ENCODE measurements around the gene MAP2K2. TPM values are rescaled to one million over a fixed set of nuclear protein-coding genes. Genes with fewer than 3 reads are reported as not detected.

The MAP2K2 gene
- total and polyA plus RNA-seq, 4 donors, result 63.6 to 181 (median 133) TPM

- H3K9ac ChIP-seq (ENCODE audit: insufficient read depth in 1 of 2, low read length in 2 of 2), result no peak overlapping the region
- H3K27ac ChIP-seq (ENCODE audit: low read depth in 1 of 2, low read length in 1 of 2), result no peak overlapping the region
- no peak overlapping the region for H3K4me3 ChIP-seq
- 87 to 90% methylated on average over 7 of the region's 7 CpGs for WGBS, 2 donors
- ATAC-seq (ENCODE audit: insufficient read depth, low FRiP score), result no peak
- no peaks in the 10 kb centered on the region for H3K9me3 ChIP-seq (ENCODE audit: control insufficient read depth in 4 of 4, insufficient read depth in 3 of 4, low read length in 3 of 4)
- H3K36me3 ChIP-seq (ENCODE audit: control insufficient read depth in 4 of 4, insufficient read depth in 4 of 4, low read length in 4 of 4), result peaks cover under 1 to 45% (median 12%) of the 10 kb centered on the region in 4 donors
- H3K27me3 ChIP-seq (ENCODE audit: control insufficient read depth in 3 of 3, insufficient read depth in 3 of 3, low read length in 2 of 3), result no peaks in the 10 kb centered on the region
- TF ChIP-seq, protein P1, sequence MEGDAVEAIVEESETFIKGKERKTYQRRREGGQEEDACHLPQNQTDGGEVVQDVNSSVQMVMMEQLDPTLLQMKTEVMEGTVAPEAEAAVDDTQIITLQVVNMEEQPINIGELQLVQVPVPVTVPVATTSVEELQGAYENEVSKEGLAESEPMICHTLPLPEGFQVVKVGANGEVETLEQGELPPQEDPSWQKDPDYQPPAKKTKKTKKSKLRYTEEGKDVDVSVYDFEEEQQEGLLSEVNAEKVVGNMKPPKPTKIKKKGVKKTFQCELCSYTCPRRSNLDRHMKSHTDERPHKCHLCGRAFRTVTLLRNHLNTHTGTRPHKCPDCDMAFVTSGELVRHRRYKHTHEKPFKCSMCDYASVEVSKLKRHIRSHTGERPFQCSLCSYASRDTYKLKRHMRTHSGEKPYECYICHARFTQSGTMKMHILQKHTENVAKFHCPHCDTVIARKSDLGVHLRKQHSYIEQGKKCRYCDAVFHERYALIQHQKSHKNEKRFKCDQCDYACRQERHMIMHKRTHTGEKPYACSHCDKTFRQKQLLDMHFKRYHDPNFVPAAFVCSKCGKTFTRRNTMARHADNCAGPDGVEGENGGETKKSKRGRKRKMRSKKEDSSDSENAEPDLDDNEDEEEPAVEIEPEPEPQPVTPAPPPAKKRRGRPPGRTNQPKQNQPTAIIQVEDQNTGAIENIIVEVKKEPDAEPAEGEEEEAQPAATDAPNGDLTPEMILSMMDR (IDR thresholded peaks at IDR 0.05; ENCODE audit: control extremely low read depth, extremely low read depth), result no peak
- peaks cover 0 to 21% (median 5%) of the 10 kb centered on the region in 5 donors for H3K4me1 ChIP-seq (ENCODE audit: control insufficient read depth in 5 of 5, insufficient read depth in 5 of 5, low read length in 5 of 5)
- DNase-seq, result no peak
Measured at GRCh38 chr19:4046362-4046691, 77.6 kb downstream of the MAP2K2 start.

DNA sequence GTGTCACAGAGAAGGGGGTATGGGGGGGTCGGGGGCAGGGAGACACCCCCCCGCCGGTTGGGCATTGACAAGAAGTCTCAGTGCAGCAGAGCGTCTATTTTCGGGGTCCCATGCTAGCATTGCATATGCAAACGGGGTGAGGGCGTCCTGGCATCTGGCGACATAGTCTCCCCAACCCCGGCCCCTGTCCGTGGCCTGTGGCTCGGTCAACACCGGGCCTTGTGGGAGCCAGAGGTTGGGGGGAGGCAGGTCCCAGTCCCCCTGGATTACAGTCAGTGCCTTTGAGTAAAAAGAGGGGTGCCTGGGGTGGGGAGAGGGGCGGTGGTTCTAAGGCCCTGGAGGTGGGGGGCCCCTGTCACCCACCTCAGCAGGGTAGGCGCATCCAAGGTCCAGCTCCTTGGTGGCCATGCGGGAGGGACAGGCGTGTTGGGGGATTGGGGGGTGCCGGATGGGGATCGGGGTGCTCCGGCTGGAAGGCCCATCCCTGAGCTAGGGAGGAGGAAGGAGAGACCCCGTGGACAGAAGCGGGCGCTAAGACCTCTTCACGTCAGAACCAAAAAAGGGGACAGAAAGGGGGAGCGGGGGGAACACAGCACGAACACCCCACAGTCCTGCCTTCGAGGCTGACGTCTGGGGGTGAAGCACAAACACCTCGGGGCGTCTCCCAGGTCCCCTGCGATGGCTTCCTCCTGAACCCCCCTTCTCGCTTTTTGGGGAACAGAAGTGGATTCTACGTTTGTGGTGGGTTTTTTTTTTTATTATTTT lies 78.1 kb downstream of the MAP2K2 start:
- peaks cover 0 to 42% (median 10%) of the 10 kb centered on the region in 4 donors for H3K36me3 ChIP-seq (ENCODE audit: control insufficient read depth in 4 of 4, insufficient read depth in 4 of 4, low read length in 4 of 4)
- H3K27ac ChIP-seq (ENCODE audit: low read depth in 1 of 2, low read length in 1 of 2), result no peak overlapping the region

DNA sequence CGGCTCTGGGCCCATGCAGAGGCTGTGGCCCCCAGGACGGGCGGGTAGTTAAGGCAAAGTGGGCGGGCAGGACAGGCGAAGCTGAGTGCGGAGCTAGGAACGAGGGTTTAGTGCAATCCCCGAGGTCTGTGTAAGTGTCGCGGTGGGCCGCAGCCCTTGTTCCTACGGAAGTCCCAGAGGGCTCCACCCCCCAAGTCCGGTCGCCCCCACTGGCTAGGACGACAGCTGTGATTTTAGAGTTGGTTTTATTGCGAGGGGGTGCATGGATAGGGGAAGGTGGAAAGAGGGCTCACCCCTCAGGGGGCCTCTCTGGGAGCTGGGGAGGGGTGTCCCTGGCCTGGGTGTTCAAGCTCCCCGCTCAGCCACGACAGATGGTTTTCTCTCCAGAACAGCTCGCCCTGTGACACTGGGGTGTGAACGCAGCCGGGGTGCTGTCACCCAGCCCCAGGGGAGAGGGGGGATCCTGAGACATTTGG lies 78.9 kb downstream of the MAP2K2 start:
- peak overlapping the region in 1 of 2 donors; percentile 13 for H3K27ac ChIP-seq (ENCODE audit: low read depth in 1 of 2, low read length in 1 of 2)
- no peak overlapping the region for H3K9ac ChIP-seq (ENCODE audit: insufficient read depth in 1 of 2, low read length in 2 of 2)
- WGBS, 2 donors, result 74 to 85% methylated on average over 21 of the region's 21 CpGs
- peaks cover 0 to 39% (median 10%) of the 10 kb centered on the region in 4 donors for H3K36me3 ChIP-seq (ENCODE audit: control insufficient read depth in 4 of 4, insufficient read depth in 4 of 4, low read length in 4 of 4)
- H3K27me3 ChIP-seq (ENCODE audit: control insufficient read depth in 3 of 3, insufficient read depth in 3 of 3, low read length in 2 of 3), result no peaks in the 10 kb centered on the region
- no peak overlapping the region for H3K4me3 ChIP-seq
- TF ChIP-seq, protein P1 (IDR thresholded peaks at IDR 0.05; ENCODE audit: control extremely low read depth, extremely low read depth), result no peak
- no peak for ATAC-seq (ENCODE audit: insufficient read depth, low FRiP score)
- peak; percentile 77 to 81 (median 79) for DNase-seq
- peaks cover 0 to 21% (median 5%) of the 10 kb centered on the region in 5 donors for H3K4me1 ChIP-seq (ENCODE audit: control insufficient read depth in 5 of 5, insufficient read depth in 5 of 5, low read length in 5 of 5)
- no peaks in the 10 kb centered on the region for H3K9me3 ChIP-seq (ENCODE audit: control insufficient read depth in 4 of 4, insufficient read depth in 3 of 4, low read length in 3 of 4)

More for the DNA sequence above, 78.1 kb downstream of the MAP2K2 start:
- TF ChIP-seq, protein P1 (IDR thresholded peaks at IDR 0.05; ENCODE audit: control extremely low read depth, extremely low read depth), result no peak
- peaks cover 0 to 21% (median 5%) of the 10 kb centered on the region in 5 donors for H3K4me1 ChIP-seq (ENCODE audit: control insufficient read depth in 5 of 5, insufficient read depth in 5 of 5, low read length in 5 of 5)
- H3K27me3 ChIP-seq (ENCODE audit: control insufficient read depth in 3 of 3, insufficient read depth in 3 of 3, low read length in 2 of 3), result no peaks in the 10 kb centered on the region
- peak overlapping the region in 1 of 2 donors; percentile 5 for H3K9ac ChIP-seq (ENCODE audit: insufficient read depth in 1 of 2, low read length in 2 of 2)
- H3K9me3 ChIP-seq (ENCODE audit: control insufficient read depth in 4 of 4, insufficient read depth in 3 of 4, low read length in 3 of 4), result no peaks in the 10 kb centered on the region
- WGBS, 2 donors, result 85 to 92% methylated on average over 30 to 32 of the region's 32 CpGs
- DNase-seq, result no peak
- ATAC-seq (ENCODE audit: insufficient read depth, low FRiP score), result no peak
- H3K4me3 ChIP-seq, result no peak overlapping the region
